ENCODE data around the gene HEXD. TPM values are rescaled to one million over a fixed set of nuclear protein-coding genes. Genes with fewer than 3 reads are reported as not detected.

HEXD gene
- polyA plus RNA-seq, 5 donors, result 31.0 to 50.9 (median 39.1) TPM

- DNase-seq, result no peak
These were observed 71.8 kb downstream of the HEXD start for GRCh38 chr17:82489851-82490511.

GRCh38 chr17:82490512-82491195 lies 72.5 kb downstream of the HEXD start:
- no peak for DNase-seq

- DNase-seq, result no peak
These were observed 73.0 kb downstream of the HEXD start for GRCh38 chr17:82491196-82491530.

- no peak for DNase-seq
These were observed 73.4 kb downstream of the HEXD start for GRCh38 chr17:82491533-82491932.

Other genes starting within 250 kb of the HEXD start
- gene CCDC57, start 205.5 kb upstream of the HEXD start, polyA plus RNA-seq (ENCODE audit: insufficient read depth in 1 of 5, insufficient read length in 5 of 5, low replicate concordance in 1 of 5), result 10 to 100 TPM; 42.5 to 68.9 (median 64.8) TPM
- gene SLC16A3, start 189.3 kb upstream of the HEXD start, polyA plus RNA-seq (ENCODE audit: insufficient read depth in 1 of 5, insufficient read length in 5 of 5, low replicate concordance in 1 of 5), result 10 to 100 TPM; 10.2 to 23.4 (median 20.1) TPM
- gene CSNK1D, start 144.6 kb upstream of the HEXD start, polyA plus RNA-seq (ENCODE audit: insufficient read depth in 1 of 5, insufficient read length in 5 of 5, low replicate concordance in 1 of 5), result 100 to 1,000 TPM in 4 of 5 donors, 10 to 100 TPM in 1; 89.6 to 138 (median 108) TPM
- 1 to 10 TPM in 4 of 5 donors, under 1 TPM in 1; 0.95 to 2.5 (median 1.2) TPM for gene CD7, start 100.7 kb upstream of the HEXD start, polyA plus RNA-seq (ENCODE audit: insufficient read depth in 1 of 5, insufficient read length in 5 of 5, low replicate concordance in 1 of 5)
- 1 to 10 TPM; 1.4 to 3.7 (median 1.9) TPM for gene SECTM1, start 84.6 kb upstream of the HEXD start, polyA plus RNA-seq (ENCODE audit: insufficient read depth in 1 of 5, insufficient read length in 5 of 5, low replicate concordance in 1 of 5)
- gene TEX19, start 59.1 kb upstream of the HEXD start, polyA plus RNA-seq (ENCODE audit: insufficient read depth in 1 of 5, insufficient read length in 5 of 5, low replicate concordance in 1 of 5), result not detected
- gene UTS2R, start 46.6 kb upstream of the HEXD start, polyA plus RNA-seq (ENCODE audit: insufficient read depth in 1 of 5, insufficient read length in 5 of 5, low replicate concordance in 1 of 5), result under 1 TPM in 1 of 5 donors, not detected in 4; 0.45 TPM
- 10 to 100 TPM; 18.5 to 35.4 (median 26.2) TPM for gene OGFOD3, start 239 bp downstream of the HEXD start, polyA plus RNA-seq (ENCODE audit: insufficient read depth in 1 of 5, insufficient read length in 5 of 5, low replicate concordance in 1 of 5)
- 10 to 100 TPM; 40.8 to 54.6 (median 48.9) TPM for gene CYBC1, start 32.4 kb downstream of the HEXD start, polyA plus RNA-seq (ENCODE audit: insufficient read depth in 1 of 5, insufficient read length in 5 of 5, low replicate concordance in 1 of 5)
- gene NARF, start 40.4 kb downstream of the HEXD start, polyA plus RNA-seq (ENCODE audit: insufficient read depth in 1 of 5, insufficient read length in 5 of 5, low replicate concordance in 1 of 5), result 100 to 1,000 TPM in 3 of 5 donors, 10 to 100 TPM in 2; 91.2 to 122 (median 108) TPM
- gene FOXK2, start 101.4 kb downstream of the HEXD start, polyA plus RNA-seq (ENCODE audit: insufficient read depth in 1 of 5, insufficient read length in 5 of 5, low replicate concordance in 1 of 5), result 10 to 100 TPM; 29.2 to 41.7 (median 34.8) TPM
- 10 to 100 TPM; 74.0 to 95.4 (median 86.4) TPM for gene WDR45B, start 230.1 kb downstream of the HEXD start, polyA plus RNA-seq (ENCODE audit: insufficient read depth in 1 of 5, insufficient read length in 5 of 5, low replicate concordance in 1 of 5)